OCI-LY3 (cell line): ENCODE measurements around the gene VAV1.

Source experiments
- CTCF ChIP-seq: fragments of 200-600, 300-600 bp; sonication (generic); IDR thresholded peaks from 2 replicates; pipeline ENCODE4 v1.5.1; 2014; ENCODE audit warnings: antibody characterized with exemption, low read length, low read depth
- EZH2phosphoT487 ChIP-seq: fragments of 200-600 bp; shearing (Covaris generic); IDR thresholded peaks from 2 replicates; pipeline ENCODE4 v1.6.1; 2018; ENCODE audit warnings: antibody characterized with exemption, mixed run types, low read depth

GRCh38 chr19:6854758-6855157 lies 82.2 kb downstream of the VAV1 start:
- TF ChIP-seq CTCF (no peak), EZH2phosphoT487 (no peak)
